ENCODE results near the gene ADGRB2.

DNA sequence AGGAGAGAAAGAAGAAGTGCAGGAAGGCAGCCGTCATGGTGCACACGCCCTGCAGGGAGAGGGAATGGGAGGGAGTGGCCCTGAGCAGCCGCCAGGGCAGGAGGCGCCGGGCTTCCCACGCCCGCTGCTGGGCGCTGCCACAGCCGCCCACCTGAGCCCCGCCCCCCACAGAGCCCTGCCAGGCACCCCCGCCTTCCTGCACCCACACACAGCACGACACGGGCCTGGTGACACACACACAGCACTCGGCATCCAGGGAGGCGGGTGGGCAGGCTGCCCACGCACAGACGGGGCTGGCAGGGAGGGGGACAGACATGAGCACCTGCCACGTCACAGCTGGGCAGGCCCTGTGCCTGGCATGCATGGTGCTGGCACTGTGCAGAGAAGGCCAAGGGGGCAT is 27.5 kb downstream of the ADGRB2 start:
- TF ChIP-seq, protein P1, sequence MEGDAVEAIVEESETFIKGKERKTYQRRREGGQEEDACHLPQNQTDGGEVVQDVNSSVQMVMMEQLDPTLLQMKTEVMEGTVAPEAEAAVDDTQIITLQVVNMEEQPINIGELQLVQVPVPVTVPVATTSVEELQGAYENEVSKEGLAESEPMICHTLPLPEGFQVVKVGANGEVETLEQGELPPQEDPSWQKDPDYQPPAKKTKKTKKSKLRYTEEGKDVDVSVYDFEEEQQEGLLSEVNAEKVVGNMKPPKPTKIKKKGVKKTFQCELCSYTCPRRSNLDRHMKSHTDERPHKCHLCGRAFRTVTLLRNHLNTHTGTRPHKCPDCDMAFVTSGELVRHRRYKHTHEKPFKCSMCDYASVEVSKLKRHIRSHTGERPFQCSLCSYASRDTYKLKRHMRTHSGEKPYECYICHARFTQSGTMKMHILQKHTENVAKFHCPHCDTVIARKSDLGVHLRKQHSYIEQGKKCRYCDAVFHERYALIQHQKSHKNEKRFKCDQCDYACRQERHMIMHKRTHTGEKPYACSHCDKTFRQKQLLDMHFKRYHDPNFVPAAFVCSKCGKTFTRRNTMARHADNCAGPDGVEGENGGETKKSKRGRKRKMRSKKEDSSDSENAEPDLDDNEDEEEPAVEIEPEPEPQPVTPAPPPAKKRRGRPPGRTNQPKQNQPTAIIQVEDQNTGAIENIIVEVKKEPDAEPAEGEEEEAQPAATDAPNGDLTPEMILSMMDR (conservative IDR thresholded peaks at IDR 0.05), result no peak
- TF ChIP-seq EZH2 (IDR thresholded peaks at IDR 0.05; ENCODE audit: low read depth), result no peak
